HFFc6 (cell line): ENCODE measurements around the gene SSPN. TPM values are rescaled to one million over a fixed set of nuclear protein-coding genes. Genes with fewer than 3 reads are reported as not detected.

Experiments used
- DNase-seq: peaks from one replicate; pipeline ENCODE4 v3.0.0-alpha.2; 2018
- H3K27ac Mint-ChIP-seq: 2 replicates; pipeline ENCODE4 v1.8.0; 2020; ENCODE audit warnings: mild to moderate bottlenecking, mixed read lengths
- H3K27me3 Mint-ChIP-seq: 2 replicates; pipeline ENCODE4 v1.8.0; 2021; ENCODE audit warnings: mild to moderate bottlenecking, moderate library complexity, mixed read lengths; ENCODE audit not compliant: insufficient read depth
- H3K36me3 Mint-ChIP-seq: 2 replicates; pipeline ENCODE4 v1.8.0; 2021; ENCODE audit warnings: low read depth, mixed read lengths
- H3K4me1 Mint-ChIP-seq: 2 replicates; pipeline ENCODE4 v1.8.0; 2020; ENCODE audit warnings: low read depth, mixed read lengths
- H3K4me3 Mint-ChIP-seq: 2 replicates; pipeline ENCODE4 v1.8.0; 2020; ENCODE audit warnings: mild to moderate bottlenecking, moderate library complexity, mixed read lengths
- H3K9me3 Mint-ChIP-seq: 2 replicates; pipeline ENCODE4 v1.8.0; 2020; ENCODE audit warnings: mild to moderate bottlenecking, mixed read lengths
- total RNA-seq, 6 experiments: library from RNA; stranded (reverse); fragmentation: NEBNext Ultra II Directional; extraction: Animal tissue kit (Norgen Biotek cat#: 25700); gene quantifications; 2 replicates in 1 of 6; 3 replicates in 5 of 6; pipeline ENCODE4 v1.2.3, GENCODE V29; 2021
- TF ChIP-seq, protein P1 (sequence below): fragments of 200-600 bp; sonication (generic); IDR thresholded peaks from 2 replicates; pipeline ENCODE4 v1.5.0; 2021; ENCODE audit warnings: antibody characterized with exemption, mild to moderate bottlenecking

The SSPN gene
- total RNA-seq, 6 experiments from 2014 or later: 10.6 to 17.5 (median 15.4) TPM

DNA sequence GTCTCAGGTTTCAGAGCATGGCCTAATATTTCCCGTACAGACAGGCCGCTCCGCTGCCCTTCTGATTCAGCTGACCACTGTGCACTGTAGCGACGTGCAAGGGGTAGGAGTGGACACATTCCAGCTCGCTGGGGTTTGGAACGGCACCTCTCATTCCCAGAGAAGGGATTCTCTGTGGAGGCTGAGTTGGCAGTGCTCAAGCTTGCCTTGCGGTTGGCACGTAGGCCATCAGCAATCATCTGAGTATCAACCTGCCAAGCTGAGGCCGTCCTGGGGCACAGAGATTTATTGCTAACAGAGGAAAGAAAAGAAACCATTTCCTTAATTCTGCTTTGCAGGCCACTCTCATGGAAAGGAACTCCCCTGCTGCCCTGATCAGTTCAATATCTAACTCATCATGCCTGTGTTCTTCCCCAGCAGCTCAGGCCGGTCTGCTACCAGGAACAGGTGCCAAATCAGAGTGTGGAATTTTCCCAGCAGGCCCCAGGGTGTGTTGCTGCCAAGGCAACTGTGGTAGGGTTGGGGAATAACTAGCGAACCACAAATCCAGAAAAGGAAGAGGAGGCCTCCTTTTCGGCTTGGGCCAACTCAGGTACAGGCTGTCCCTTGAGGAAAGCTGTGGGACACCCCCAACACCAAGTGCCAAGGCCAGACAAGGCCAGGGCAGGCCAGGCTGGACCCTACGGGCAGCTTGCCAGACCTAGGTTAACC, 92.5 kb downstream of the SSPN start:
- H3K27ac Mint-ChIP-seq: no peak overlapping the region
- H3K4me1 Mint-ChIP-seq: no peaks in the 10 kb centered on the region; the same call in 1 of the 2 replicates
- DNase-seq: no peak
- no peaks in the 10 kb centered on the region for H3K9me3 Mint-ChIP-seq
- H3K36me3 Mint-ChIP-seq: no peaks in the 10 kb centered on the region
- peaks cover 2% of the 10 kb centered on the region for H3K27me3 Mint-ChIP-seq
- H3K4me3 Mint-ChIP-seq: no peak overlapping the region
- TF ChIP-seq, protein P1, sequence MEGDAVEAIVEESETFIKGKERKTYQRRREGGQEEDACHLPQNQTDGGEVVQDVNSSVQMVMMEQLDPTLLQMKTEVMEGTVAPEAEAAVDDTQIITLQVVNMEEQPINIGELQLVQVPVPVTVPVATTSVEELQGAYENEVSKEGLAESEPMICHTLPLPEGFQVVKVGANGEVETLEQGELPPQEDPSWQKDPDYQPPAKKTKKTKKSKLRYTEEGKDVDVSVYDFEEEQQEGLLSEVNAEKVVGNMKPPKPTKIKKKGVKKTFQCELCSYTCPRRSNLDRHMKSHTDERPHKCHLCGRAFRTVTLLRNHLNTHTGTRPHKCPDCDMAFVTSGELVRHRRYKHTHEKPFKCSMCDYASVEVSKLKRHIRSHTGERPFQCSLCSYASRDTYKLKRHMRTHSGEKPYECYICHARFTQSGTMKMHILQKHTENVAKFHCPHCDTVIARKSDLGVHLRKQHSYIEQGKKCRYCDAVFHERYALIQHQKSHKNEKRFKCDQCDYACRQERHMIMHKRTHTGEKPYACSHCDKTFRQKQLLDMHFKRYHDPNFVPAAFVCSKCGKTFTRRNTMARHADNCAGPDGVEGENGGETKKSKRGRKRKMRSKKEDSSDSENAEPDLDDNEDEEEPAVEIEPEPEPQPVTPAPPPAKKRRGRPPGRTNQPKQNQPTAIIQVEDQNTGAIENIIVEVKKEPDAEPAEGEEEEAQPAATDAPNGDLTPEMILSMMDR: no peak

DNA sequence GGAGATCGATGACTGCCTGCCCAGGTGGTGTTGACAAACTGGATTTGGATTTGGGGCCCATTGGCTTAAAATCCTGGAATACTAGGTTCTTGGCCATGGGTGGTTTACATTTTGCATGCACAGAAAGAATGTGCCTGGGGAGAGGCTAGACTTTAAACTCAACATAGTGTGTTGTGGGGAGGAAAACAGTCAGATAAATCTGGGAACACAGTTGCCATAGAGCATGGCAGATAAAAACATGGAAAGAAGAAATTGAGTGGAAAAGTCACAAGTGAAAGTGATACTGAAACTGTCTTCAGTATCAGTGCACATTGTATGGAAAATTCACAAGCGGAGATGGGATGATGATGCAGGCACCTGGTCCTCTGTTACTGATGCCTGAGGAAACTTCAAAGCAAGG, 95.2 kb downstream of the SSPN start:
- Mint-ChIP-seq H3K27ac (no peak overlapping the region), H3K9me3 (no peaks in the 10 kb centered on the region), H3K27me3 (peaks cover 2% of the 10 kb centered on the region), H3K36me3 (no peaks in the 10 kb centered on the region), H3K4me3 (no peak overlapping the region), H3K4me1 (peaks cover 8% of the 10 kb centered on the region)
- no peak for DNase-seq
- TF ChIP-seq, protein P1: no peak

DNA sequence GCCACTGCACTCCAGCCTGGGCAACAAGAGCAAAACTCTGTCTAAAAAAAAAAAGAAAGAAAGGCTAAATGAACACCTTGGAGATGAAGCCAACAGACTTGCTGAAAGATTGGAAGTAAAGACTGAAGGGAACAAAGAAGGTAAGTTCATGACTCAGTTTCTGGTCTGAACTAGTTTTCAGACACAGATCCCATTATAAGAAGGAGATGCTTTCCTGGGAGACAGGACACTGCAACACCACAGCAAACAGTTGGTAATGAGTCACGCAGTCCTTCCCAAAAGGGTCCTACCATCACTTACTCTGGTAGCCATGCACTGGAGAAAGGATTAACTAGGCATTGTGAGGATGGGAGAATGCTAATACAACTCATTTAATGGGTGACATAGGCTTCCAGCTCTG, 97.2 kb downstream of the SSPN start:
- Mint-ChIP-seq H3K9me3 (no peaks in the 10 kb centered on the region), H3K36me3 (no peaks in the 10 kb centered on the region), H3K4me3 (no peak overlapping the region), H3K4me1 (peaks cover 14% of the 10 kb centered on the region), H3K27me3 (peaks cover 2% of the 10 kb centered on the region), H3K27ac (no peak overlapping the region)
- TF ChIP-seq, protein P1: no peak
- DNase-seq: no peak

DNA sequence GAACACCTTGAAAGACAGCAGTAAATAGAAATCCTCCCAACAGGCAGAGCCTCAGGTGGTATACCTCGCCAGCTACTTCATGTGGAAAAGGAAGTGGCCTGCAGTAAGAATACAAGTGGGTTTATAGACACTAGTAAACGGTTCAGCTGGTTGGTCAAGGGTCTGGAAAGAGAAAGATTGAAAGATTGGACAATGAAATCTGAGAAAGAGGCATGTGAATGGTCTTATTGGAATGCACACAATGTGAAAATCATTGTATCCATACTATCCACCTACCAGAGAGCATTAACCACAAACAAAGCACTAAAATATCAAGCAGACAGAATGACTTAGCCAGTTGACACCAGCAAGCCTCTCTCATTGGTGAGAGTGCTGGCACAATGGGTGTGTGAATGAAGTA, 98.2 kb downstream of the SSPN start:
- Mint-ChIP-seq H3K4me1 (peaks cover 24% of the 10 kb centered on the region), H3K36me3 (no peaks in the 10 kb centered on the region), H3K27ac (no peak overlapping the region), H3K4me3 (no peak overlapping the region), H3K27me3 (no peaks in the 10 kb centered on the region; the same call in none of the 2 replicates), H3K9me3 (no peaks in the 10 kb centered on the region)
- TF ChIP-seq, protein P1: no peak
- no peak for DNase-seq

DNA sequence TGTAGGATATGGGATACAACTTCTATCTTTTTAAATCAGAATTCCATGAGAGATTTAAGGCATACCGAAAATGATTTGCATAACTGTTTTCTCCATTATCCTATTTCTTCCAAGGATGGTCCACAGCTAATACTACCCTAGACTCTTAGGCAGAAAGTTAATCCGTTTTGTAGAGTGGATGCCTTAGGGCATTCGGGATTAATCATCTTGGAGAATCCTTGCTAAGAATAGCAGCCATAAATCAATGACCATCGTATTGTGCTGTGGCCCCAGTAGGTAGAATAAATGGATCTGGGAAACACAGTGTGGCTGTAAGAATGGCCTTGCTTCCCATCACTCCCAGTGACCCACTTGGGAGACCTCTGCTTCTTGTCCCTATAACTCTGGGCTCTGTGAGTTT, 99.6 kb downstream of the SSPN start:
- peak; percentile 16 for DNase-seq
- peaks cover 38% of the 10 kb centered on the region for H3K4me1 Mint-ChIP-seq
- no peaks in the 10 kb centered on the region for H3K36me3 Mint-ChIP-seq

More for the DNA sequence above, 99.6 kb downstream of the SSPN start:
- no peak overlapping the region for H3K27ac Mint-ChIP-seq
- H3K9me3 Mint-ChIP-seq: no peaks in the 10 kb centered on the region
- TF ChIP-seq, protein P1: no peak
- no peaks in the 10 kb centered on the region; the same call in none of the 2 replicates for H3K27me3 Mint-ChIP-seq
- no peak overlapping the region for H3K4me3 Mint-ChIP-seq
